Activated T-cell treated with anti-CD3 and anti-CD28 coated beads for 1 hour (primary cell): ENCODE results near the gene ARHGAP8.

Experiments used
- DNase-seq: peaks from one replicate; pipeline ENCODE4 v3.0.0-alpha.2; 2020; ENCODE audit warnings: low read depth

The ARHGAP8 gene

DNA sequence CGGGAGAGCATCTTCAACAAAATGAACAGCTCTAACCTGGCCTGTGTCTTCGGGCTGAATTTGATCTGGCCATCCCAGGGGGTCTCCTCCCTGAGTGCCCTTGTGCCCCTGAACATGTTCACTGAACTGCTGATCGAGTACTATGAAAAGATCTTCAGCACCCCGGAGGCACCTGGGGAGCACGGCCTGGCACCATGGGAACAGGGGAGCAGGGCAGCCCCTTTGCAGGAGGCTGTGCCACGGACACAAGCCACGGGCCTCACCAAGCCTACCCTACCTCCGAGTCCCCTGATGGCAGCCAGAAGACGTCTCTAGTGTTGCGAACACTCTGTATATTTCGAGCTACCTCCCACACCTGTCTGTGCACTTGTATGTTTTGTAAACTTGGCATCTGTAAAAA lies 109.9 kb downstream of the ARHGAP8 start:
- no peak for DNase-seq

DNA sequence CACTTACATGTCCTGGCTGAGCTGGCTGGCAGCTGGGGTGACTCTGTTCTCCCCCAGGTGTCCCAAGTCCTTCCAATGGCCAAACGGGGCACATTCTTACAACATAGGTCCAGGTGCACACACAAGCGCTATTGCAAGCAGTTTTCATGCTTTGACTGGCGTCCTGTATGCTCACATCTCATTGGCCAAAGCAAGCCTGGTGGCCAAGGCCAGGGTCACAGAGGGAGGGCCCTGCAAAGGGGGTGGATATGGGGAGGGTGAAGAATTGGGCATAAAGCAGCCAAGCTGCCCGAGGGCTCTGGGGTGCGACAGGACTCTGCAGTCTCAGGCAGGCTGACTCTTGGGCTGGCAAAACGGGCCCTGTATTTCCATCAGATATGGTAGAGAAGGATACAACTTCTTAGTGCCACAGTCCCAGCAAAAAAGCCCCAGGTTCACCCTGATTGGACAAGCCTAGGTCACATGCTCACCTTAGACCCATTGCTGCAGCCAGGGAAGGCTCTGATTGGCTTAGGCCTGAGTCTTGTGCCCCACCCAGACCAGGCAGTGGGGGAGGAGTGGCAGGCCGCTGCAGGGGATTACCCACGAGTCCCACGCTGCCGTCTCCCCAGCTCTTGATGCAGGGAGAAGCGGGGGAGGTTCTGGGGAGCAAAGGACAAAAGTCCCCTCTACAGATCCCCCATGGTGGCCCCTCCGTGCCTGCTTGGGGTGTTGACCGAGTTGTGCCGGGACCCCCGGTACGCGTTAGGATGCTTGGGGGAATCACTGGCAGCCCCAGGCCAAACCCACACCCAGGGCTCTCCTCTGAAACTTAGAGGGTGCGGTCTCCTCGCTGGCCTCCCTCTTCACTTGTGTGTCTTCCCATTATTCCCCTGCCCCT lies 110.8 kb downstream of the ARHGAP8 start:
- DNase-seq = no peak

GRCh38 chr22:44865193-44866057 lies 113.0 kb downstream of the ARHGAP8 start:
- DNase-seq = no peak

DNA sequence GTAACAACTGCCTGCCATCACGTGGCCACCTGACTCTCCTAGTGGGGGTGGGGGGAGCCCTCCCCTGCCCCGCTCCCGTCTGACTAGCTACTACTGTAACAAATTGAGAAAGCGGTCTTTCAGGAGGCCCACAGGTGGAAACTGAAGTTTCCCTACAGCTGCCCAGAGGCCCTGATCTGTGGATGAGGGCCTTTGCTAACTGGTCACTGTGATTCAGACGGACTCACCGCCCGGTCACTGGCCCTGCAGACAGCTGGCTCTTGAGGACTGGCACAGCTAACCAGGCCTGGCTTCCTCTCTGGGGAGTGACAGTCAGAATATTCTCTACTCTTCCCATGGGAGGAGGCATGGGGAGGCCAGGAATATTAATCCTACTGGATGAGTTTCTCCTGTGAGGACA lies 116.8 kb downstream of the ARHGAP8 start:
- no peak for DNase-seq

- no peak for DNase-seq
These were observed 117.6 kb downstream of the ARHGAP8 start for GRCh38 chr22:44870021-44870420.

DNA sequence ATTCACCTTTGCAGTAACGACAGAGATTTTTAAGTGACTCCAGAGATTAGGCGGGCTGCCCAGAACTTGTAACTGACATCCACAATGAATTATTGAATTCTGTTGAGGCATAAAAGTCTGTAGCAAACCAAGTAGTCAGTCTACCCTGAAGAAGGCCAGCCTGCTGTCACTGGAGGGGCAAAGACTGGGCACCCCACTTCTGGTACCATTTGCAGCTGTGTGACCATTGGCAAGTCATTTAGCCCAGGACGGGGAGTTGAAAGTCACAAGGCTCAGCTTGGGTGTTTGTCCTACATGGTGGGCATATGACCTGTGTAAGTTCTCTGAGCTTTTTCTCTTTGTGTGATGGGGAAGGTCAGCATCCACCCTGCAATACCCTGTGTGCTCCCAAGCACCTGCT lies 119.4 kb downstream of the ARHGAP8 start:
- DNase-seq = no peak

DNA sequence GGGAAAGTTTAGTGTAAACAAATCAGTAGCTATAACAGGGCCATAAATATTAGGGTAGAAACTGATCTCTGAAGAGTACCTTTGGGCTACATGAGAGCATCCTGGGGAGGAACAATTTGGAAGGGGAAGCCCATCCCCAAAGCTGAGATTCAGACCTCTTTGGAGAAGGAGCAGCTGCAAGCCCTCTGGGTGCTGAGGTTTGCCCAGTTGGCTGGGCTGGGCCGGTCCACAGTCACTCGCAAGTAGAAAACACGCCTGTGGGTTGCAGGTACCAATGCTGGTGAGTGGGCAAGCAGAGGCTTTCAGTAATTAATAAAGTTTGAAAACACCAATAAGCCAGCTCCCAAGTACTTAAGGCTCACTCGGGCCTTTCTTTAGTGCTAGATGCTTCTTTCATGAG lies 124.5 kb downstream of the ARHGAP8 start:
- DNase-seq = no peak

GRCh38 chr22:44878483-44879300 lies 126.3 kb downstream of the ARHGAP8 start:
- DNase-seq = no peak

GRCh38 chr22:44879301-44879680 lies 126.9 kb downstream of the ARHGAP8 start:
- DNase-seq = no peak

DNA sequence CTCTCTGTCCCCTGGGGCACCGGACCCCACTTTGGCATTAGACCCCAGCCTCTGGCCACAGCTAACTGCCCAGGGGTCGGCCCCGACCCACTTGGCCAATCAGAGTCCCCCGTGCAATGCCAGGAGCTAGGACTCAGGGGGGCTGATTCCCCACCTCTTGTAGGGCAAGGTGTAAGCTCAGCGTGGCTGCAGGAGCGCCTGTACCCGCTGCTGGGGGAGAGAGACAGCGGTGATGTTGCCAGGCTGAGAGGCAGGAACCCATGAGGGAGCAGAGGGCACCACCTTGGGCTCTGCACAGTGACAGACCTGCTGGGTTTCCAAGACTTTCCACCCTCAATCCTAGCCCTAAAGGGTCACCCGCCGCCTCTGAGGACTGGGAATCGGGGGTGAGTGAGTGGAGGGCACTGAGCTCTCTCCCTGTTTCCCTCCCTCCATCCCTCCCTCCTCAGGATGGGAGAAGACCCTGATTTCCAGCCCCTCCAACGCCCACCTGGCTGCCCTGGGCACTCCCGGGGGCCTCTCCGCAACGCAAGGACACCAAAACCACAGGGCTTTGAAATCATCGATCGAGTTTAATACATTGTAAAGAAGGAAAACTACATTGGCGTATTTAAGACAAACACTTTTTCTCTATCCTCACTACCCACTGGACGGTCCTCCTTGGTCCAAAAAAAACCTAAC lies 128.4 kb downstream of the ARHGAP8 start:
- DNase-seq = no peak

DNA sequence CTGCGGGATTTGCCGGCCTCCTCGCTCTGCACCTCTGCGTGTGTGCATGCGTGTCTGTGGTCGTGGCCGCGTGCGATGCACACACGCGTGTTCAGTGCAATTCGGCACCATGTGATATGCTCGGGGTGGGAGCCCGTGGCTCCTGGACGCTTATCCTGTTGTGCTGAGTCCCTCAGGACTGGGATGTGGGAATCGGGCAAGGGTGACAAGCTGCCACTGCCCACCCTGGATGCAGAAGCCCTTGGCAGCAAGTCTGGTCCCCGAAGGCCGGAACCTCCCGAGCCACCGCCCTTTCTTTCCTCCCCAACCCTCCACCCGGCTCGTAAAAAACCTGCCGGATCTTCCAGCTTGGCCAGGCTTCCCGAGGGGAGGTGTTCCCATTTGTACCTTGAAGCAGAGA lies 129.2 kb downstream of the ARHGAP8 start:
- DNase-seq = no peak

DNA sequence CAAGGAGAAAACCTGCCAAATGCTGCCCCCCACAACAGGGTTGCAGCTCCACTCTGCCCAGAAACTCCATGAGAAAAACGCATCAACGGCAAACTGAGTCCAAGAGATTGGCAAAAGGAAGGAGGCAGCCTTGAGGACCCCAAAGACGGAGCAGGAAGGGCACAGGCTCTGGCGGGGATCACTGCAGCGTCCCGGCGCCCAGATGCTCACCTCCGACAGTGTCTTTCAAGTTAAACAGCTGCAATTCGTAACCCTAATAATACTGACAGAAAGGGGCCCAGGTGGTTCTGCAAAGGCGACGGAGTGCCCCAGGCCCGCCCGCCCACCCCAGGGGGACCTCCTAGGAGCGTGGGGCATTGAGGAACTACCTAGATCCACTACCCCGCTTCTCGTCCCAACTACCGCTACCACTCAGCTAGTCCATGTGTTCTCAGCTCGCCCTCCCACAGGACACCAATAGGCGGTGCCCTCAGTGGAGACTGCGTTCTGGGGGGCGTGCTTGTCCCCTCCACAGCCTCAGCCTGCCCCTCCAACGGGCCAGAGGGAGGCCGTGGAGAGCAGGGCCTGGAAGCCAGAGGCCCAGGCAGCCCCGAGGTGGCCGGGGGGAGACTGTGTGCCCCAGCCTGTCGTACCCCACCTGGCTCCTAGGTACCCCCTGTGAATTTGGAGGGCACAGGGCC lies 130.0 kb downstream of the ARHGAP8 start:
- DNase-seq = no peak

DNA sequence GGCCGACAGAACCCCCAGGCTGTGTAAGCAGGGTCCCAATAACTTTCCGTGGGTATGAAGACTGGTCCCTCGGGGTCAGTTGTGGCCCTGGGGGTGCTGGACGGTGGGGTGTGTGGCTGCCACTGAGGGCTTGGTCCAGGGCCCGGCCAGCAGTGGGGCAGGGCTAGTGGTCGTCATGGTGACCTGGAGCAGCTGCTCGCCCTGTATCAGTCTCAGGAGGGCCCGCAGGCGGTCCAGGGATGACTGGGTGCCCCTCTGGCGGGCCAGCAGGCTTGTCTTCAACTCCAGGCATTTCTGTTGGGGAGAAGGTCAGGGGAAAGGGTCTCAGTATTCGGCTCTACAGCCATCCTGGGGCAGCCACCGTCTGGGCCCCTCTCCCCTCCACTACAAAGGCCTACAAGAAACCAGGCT lies 130.6 kb downstream of the ARHGAP8 start:
- no peak for DNase-seq

DNA sequence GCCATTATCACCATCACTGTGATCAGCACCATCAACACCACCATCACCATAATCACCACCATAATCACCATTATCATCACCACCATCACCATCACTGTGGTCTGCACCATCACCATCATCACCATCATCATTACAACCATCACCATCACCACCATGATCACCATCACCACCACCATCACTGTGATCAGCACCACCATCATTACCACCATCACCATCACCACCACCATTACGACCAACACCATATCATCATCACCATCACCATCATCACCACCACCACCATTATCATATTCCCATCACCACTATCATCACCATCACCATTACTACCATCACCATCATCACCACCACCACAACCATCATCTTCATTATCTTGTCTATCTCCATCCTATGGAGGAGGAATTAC lies 132.2 kb downstream of the ARHGAP8 start:
- no peak for DNase-seq

GRCh38 chr22:44884968-44885805 lies 132.8 kb downstream of the ARHGAP8 start:
- no peak for DNase-seq

DNA sequence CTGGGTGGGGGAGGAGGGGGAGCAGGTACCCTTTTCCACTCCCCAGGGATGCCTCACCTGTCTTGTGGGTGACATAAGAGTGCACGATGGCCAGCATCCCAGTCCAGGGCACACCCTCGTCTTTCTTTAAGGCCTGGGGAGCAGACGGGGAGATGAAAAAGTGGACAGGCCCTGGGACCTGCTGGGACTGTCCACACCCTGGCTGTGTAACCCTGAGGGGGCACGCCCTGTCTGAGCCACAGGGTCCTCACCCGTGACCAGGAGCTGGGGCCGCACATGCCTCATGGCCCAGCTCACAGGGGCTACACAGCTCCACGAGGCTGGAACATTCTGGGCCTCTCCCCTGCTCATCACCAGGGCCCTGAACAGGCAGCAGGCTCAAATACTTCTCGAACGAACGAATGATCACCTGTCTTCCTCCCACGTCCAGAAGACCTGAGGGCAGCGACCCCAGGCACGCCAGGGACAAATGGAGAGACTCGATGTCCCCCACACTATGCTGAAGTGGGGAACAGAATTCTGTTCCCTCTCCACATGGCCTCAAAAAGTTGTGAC lies 133.5 kb downstream of the ARHGAP8 start:
- DNase-seq = no peak

DNA sequence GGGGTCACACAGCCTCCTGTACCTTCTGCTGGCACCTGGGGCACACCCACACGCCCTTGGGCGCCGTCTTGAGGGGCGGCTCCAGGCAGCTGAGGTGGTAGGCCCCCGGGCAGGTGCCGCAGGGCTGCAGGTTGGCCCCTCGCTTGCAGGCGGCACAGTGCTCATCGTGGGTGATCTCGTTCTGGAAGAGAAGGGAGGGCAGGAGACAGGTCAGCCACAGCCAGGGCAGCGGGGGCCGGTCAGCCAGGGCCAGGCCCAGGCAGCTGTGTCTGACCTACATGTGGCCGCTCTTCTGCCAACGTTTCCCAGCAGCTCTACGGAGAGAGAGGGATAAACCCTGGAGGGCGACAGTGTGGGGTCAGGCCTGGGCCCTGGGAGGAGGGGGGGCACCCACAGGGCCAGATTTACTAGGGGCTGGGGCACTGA lies 135.6 kb downstream of the ARHGAP8 start:
- DNase-seq = no peak

GRCh38 chr22:44888491-44889254 lies 136.3 kb downstream of the ARHGAP8 start:
- DNase-seq = no peak

DNA sequence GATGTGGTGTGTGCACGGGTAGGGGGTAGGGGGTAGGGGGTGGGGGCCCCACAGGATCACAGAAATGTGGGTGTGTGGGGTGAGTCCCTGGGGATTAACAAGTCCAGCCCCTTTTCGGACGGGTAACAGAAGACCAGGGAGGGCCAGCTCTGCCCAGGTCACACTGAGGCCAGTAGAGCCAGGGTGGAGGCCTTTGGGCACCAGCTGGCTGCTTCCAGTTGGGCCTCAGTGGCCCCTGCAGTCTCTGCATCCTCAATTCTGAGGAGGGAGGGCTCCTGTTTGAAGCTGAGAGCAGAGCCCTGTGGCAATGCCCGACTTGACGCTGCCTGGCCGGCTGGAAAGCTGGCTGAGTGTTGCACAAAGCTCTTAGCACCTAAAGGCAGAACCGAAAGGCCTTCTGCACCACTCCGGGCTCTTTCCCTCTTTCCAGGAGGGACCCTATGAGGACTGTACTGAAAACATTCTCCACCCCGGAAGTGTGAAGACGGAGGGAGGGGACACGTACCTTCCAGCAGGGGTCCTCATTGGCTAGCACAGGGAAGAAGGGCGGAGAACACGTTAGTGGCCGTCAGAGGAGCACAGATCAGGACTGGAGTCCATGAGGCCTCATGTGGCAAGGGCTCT lies 137.0 kb downstream of the ARHGAP8 start:
- no peak for DNase-seq
